ENCODE data around the gene CYP27A1.
"Not testable (repeated sequence)": the region's sequence is repeated elsewhere in the genome, so short reads cannot be mapped to it uniquely, and the experiment has no call there.

Gene CYP27A1

GRCh38 chr2:218834685-218835084 is 52.7 kb downstream of the CYP27A1 start:
- no peak for DNase-seq

- no peak for DNase-seq
These were observed 55.5 kb downstream of the CYP27A1 start for GRCh38 chr2:218837495-218837894.

GRCh38 chr2:218839430-218839829 is 57.5 kb downstream of the CYP27A1 start:
- DNase-seq, result no peak

- no peak for DNase-seq
These were observed 57.9 kb downstream of the CYP27A1 start for GRCh38 chr2:218839888-218840287.

- DNase-seq, result not testable (repeated sequence)
These were observed 62.4 kb downstream of the CYP27A1 start for GRCh38 chr2:218844334-218844733.

GRCh38 chr2:218846963-218847362 is 65.0 kb downstream of the CYP27A1 start:
- not testable (repeated sequence) for DNase-seq

GRCh38 chr2:218849721-218850120 is 67.8 kb downstream of the CYP27A1 start:
- peak in 1 of 2 experiments; percentile 37 for DNase-seq

- DNase-seq, result no peak
These were observed 68.8 kb downstream of the CYP27A1 start for GRCh38 chr2:218850796-218851195.

GRCh38 chr2:218851286-218851685 is 69.3 kb downstream of the CYP27A1 start:
- DNase-seq, result no peak

- peak in 1 of 2 experiments; percentile 47 for DNase-seq
These were observed 71.1 kb downstream of the CYP27A1 start for GRCh38 chr2:218852911-218853667.

- DNase-seq, result no peak
These were observed 71.8 kb downstream of the CYP27A1 start for GRCh38 chr2:218853766-218854165.

- DNase-seq, result no peak
These were observed 72.9 kb downstream of the CYP27A1 start for GRCh38 chr2:218854860-218855259.

GRCh38 chr2:218855305-218856166 is 73.6 kb downstream of the CYP27A1 start:
- DNase-seq, result no peak

- DNase-seq, result no peak
These were observed 74.4 kb downstream of the CYP27A1 start for GRCh38 chr2:218856167-218856895.

GRCh38 chr2:218856896-218857243 is 74.9 kb downstream of the CYP27A1 start:
- no peak for DNase-seq

- DNase-seq, result no peak
These were observed 75.6 kb downstream of the CYP27A1 start for GRCh38 chr2:218857371-218858137.

- no peak for DNase-seq
These were observed 76.1 kb downstream of the CYP27A1 start for GRCh38 chr2:218858138-218858445.

GRCh38 chr2:218858671-218859555 is 77.0 kb downstream of the CYP27A1 start:
- DNase-seq, result no peak

GRCh38 chr2:218859556-218859987 is 77.6 kb downstream of the CYP27A1 start, which contains the start of gene WNT6:
Gene WNT6 (plus strand): TSS chr2:218859805. CDS start chr2:218860038, 233 bp downstream.
- no peak for DNase-seq

- DNase-seq, result no peak
These were observed 78.3 kb downstream of the CYP27A1 start for GRCh38 chr2:218859988-218860831.
